Aorta (tissue), 5 donors: Measurements from ENCODE around the gene EIF2S3. TPM values are rescaled to one million over a fixed set of nuclear protein-coding genes. Genes with fewer than 3 reads are reported as not detected.

ENCODE experiments used
- ATAC-seq: fragments of 200-7000 bp; cut with Tn5 transposase; one replicate; pipeline ENCODE4 v1.9.1; 2022; ENCODE audit warnings: moderate library complexity; ENCODE audit not compliant: low FRiP score
- DNase-seq, 2 donors: peaks; one replicate each; pipeline ENCODE4 v3.0.0-alpha.2; 2020
- H3K27ac ChIP-seq, 2 donors: one replicate each; pipeline ENCODE4 v1.5.1; 2013; ENCODE audit warnings: low read length in 2 of 2, mild to moderate bottlenecking in 2 of 2, moderate library complexity in 2 of 2, control low read depth in 1 of 2, inconsistent platforms in 1 of 2, low read depth in 1 of 2
- H3K27me3 ChIP-seq, 2 donors: one replicate each; pipeline ENCODE4 v1.6.1; 2013; ENCODE audit warnings: control low read depth in 1 of 2, low read length in 1 of 2, mild to moderate bottlenecking in 1 of 2, moderate library complexity in 1 of 2; ENCODE audit not compliant: insufficient read depth in 2 of 2, control insufficient read depth in 1 of 2
- H3K36me3 ChIP-seq, 2 donors: one replicate each; pipeline ENCODE4 v1.6.1; 2013; ENCODE audit warnings: control low read depth in 1 of 2, low read length in 1 of 2, mild to moderate bottlenecking in 1 of 2; ENCODE audit not compliant: insufficient read depth in 2 of 2, control insufficient read depth in 1 of 2
- H3K4me1 ChIP-seq, 2 donors: one replicate each; pipeline ENCODE4 v1.6.1; 2013; ENCODE audit warnings: low read length in 2 of 2, control low read depth in 1 of 2, mild to moderate bottlenecking in 1 of 2, moderate library complexity in 1 of 2; ENCODE audit not compliant: insufficient read depth in 2 of 2, control insufficient read depth in 1 of 2
- H3K4me3 ChIP-seq, 2 donors: one replicate each; pipeline ENCODE4 v1.5.1; 2013; ENCODE audit warnings: low read length in 2 of 2, control low read depth in 1 of 2, mild to moderate bottlenecking in 1 of 2
- H3K9me3 ChIP-seq: one replicate; pipeline ENCODE4 v1.6.1; 2013; ENCODE audit warnings: mild to moderate bottlenecking, low read length; ENCODE audit not compliant: control insufficient read depth
- WGBS, 2 donors: extraction: QIAGEN DNeasy Blood & Tissue Kit; methylation state at CpG; one replicate each; pipeline ENCODE4 v1.1.7; 2013; 5-methylcytosine and 5-hydroxymethylcytosine counted together
- intact Hi-C, 2 donors: fragments of 100-400 bp; cut with DNase I; formaldehyde crosslinking; loops; one replicate each; pipeline versions ENCODE4 v1.14.2 to v1.15.0; 2022
- polyA plus RNA-seq, 2 donors: library from polyadenylated mRNA; stranded (reverse); fragments of 200-250 nt; gene quantifications; one replicate each; pipeline ENCODE4 v1.2.3, GENCODE V29; 2013
- total RNA-seq, 2 donors: library from RNA; stranded (reverse); fragmentation: NEBNext Ultra II Directional; extraction: Animal tissue kit (Norgen Biotek cat#: 25700); gene quantifications; one replicate each; pipeline ENCODE4 v1.2.1, GENCODE V29; 2021
- donor health status: healthy with polysubstance abuse.
- donor health status: Bipolar disorder and iron deficiency.
- donor health status: DM: no; HTN: no; CAD: no.
- donor health status: DM: no; HTN: no; CAD: no.
- donor health status: DM: yes; HTN: yes; CAD: no.

EIF2S3 gene
- total and polyA plus RNA-seq, 4 donors: 78.3 to 173 (median 125) TPM

DNA sequence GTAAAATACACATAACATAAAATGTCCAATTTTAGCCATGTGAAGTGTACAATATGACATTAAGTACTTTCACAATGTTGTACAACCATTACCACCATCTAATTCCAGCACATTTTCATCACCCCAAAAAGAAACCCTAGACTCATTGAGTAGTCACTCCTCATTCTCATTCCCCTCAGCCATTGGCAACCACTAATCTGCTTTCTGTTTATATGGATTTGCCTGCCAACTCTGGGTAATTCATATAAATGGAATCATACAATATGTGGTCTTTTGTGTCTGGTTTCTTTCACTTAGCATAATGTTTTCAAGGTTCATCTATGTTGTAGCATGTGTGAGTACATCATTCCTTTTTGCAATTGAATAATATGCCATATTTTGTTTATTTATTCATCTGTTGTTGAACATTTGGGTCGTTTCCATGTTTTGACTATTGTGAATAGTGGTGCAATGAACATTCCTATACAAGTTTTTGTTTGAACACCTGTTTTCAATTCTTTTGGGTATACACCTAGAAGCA lies 43.0 kb downstream of the EIF2S3 start:
- 12 to 33% methylated on average over 1 of the region's 1 CpG for WGBS, 2 donors
- Histone ChIP-seq H3K4me1 (no peaks in the 10 kb centered on the region), H3K27me3 (no peaks in the 10 kb centered on the region), H3K9me3 (no peaks in the 10 kb centered on the region), H3K36me3 (no peaks in the 10 kb centered on the region), H3K27ac (no peak overlapping the region), H3K4me3 (no peak overlapping the region)
- intact Hi-C loops: no loop called here
- DNase-seq (no peak), ATAC-seq (no peak)

DNA sequence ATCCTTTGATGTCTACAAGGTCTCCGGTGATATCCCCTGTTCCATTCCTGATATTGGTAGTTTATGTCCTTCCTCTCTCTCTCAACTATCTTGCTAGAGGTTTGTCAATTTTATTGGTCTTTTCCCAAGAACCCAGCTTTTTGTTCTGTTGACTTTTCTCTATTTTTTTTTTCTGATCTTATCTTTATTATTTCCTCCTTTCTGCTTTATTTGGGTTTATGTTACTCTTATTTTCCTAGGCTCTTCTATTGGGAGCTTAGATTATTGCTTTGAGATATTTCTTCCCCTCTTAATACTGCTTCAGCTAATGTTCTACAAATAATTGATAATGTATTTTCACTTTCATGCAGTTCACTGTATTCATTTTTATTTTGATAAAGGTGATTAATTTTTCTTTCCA lies 44.2 kb downstream of the EIF2S3 start:
- DNase-seq (no peak), ATAC-seq (no peak)
- no peak overlapping the region for H3K27ac ChIP-seq
- H3K27me3 ChIP-seq: no peaks in the 10 kb centered on the region
- H3K36me3 ChIP-seq: no peaks in the 10 kb centered on the region
- H3K4me3 ChIP-seq: no peak overlapping the region
- 84 to 92% methylated on average over 1 of the region's 1 CpG for WGBS, 2 donors
- no peaks in the 10 kb centered on the region for H3K9me3 ChIP-seq
- intact Hi-C loops: no loop called here
- H3K4me1 ChIP-seq: no peaks in the 10 kb centered on the region

DNA sequence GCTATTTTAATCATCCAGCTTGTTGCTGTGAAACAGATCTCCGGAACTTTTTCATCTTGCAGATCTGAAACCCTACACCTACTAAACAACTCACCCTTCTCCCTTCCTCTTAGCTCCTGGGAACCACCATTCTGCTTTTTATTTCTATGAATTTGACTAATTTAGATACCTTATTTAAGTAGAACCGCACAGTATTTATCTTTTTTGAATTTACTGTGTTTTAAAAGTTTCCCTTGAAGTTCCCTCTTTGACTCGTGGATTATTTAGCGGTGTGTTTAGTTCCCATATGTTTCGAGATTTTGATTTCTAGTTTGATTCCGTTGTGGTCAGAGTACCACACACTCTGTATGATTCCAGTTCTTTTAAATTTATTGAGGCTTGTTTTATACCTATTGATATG lies 44.6 kb downstream of the EIF2S3 start:
- H3K27ac ChIP-seq: no peak overlapping the region
- no peak for ATAC-seq
- H3K27me3 ChIP-seq: no peaks in the 10 kb centered on the region
- H3K4me1 ChIP-seq: no peaks in the 10 kb centered on the region
- no peaks in the 10 kb centered on the region for H3K36me3 ChIP-seq
- WGBS, 2 donors: 82 to 89% methylated on average over 6 of the region's 6 CpGs
- no peak for DNase-seq
- intact Hi-C loops: no loop called here
- H3K9me3 ChIP-seq: no peaks in the 10 kb centered on the region
- H3K4me3 ChIP-seq: no peak overlapping the region

DNA sequence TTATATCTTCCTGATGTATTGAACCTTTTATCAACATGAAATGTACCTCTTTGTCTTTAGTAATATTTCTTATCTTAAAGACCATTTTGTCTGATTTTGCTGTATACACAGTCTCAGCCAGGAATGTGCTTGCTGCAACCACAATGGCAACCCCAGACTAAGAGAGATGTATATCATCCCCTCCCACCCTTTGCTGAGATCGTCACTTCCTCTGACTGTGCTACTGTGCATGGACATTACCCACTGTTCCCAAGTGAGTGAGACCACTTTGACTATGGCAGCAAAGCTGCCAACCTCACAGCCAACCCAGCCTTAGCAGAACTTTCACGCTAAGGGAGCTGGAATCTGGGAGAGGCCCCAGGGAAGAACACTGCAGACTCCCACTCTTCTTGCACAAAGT lies 46.0 kb downstream of the EIF2S3 start:
- 65 to 72% methylated on average over 2 of the region's 2 CpGs for WGBS, 2 donors
- no peaks in the 10 kb centered on the region for H3K4me1 ChIP-seq
- no peaks in the 10 kb centered on the region for H3K36me3 ChIP-seq
- ATAC-seq: no peak
- no peak overlapping the region for H3K4me3 ChIP-seq
- no peaks in the 10 kb centered on the region for H3K27me3 ChIP-seq
- DNase-seq: no peak
- no peaks in the 10 kb centered on the region for H3K9me3 ChIP-seq
- H3K27ac ChIP-seq: no peak overlapping the region
- intact Hi-C loops: no loop called here

DNA sequence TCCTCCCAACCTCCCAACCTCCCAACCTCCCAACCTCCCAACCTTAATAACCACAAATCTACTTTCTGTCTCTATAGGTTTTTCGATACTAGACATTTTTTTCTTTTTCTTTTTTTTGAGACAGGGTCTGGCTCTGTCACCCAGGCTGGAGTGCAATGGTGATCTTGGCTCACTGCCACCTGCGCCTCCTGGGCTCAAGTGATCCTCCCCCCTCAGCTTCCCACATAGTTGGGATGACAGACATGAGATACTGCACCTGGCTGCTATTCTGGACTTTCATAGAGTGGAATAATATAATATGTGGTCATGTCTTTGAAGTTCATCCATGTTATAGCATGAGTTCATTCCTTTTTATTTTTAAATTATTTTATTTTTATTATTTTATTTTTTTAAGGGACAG lies 55.3 kb downstream of the EIF2S3 start:
- H3K9me3 ChIP-seq: no peaks in the 10 kb centered on the region
- no peak for DNase-seq
- WGBS, 2 donors: 48 to 51% methylated on average over 2 of the region's 2 CpGs

DNA sequence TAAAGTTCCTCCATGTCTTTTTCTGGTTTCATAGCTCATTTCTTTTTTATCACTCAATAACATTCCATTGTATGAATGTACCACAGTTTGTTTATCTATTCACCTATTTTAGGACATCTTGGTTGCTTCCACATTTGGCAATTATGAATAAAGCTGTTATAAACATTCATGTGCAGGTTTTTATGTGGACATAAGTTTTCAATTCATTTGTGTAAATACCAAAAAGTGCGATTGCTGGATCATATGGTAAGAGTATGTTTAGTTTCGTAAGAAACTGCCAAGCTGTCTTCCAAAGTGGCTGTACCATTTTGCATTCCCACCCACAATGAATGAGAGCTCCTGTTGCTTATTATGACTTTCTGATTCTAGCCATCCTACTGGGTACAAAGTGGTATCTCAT lies 58.4 kb downstream of the EIF2S3 start:
- DNase-seq (no peak), ATAC-seq (no peak)
- Histone ChIP-seq H3K4me3 (no peak overlapping the region), H3K27ac (no peak overlapping the region), H3K9me3 (no peaks in the 10 kb centered on the region), H3K36me3 (no peaks in the 10 kb centered on the region), H3K4me1 (no peaks in the 10 kb centered on the region), H3K27me3 (no peaks in the 10 kb centered on the region)
- WGBS, 2 donors: 64 to 66% methylated on average over 2 of the region's 2 CpGs
- intact Hi-C loops: no loop called here

More for the DNA sequence above, 55.3 kb downstream of the EIF2S3 start:
- Histone ChIP-seq H3K4me1 (no peaks in the 10 kb centered on the region), H3K27me3 (no peaks in the 10 kb centered on the region), H3K4me3 (no peak overlapping the region), H3K36me3 (no peaks in the 10 kb centered on the region), H3K27ac (no peak overlapping the region)
- no peak for ATAC-seq
- intact Hi-C loops: no loop called here

DNA sequence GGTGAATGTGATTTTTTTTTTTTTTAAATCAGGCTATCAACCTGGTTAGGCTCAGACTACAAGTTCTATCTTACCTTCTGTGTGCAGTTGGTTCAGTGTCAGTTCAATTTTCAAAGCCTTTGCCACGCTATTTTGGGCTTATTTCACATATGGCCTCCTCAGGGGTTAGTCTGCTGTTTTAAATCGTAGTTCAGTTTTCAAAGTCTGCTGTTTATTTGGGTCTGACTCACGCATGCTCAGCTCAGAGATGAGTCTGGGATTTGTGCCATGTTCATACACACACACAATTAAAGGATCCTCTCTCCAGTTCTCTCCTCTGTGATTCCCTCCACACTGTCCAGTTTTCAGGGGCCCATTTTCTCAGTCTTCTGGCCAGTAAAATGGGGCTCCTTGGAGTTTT lies 62.5 kb downstream of the EIF2S3 start:
- Histone ChIP-seq H3K27me3 (no peaks in the 10 kb centered on the region), H3K9me3 (no peaks in the 10 kb centered on the region), H3K4me3 (no peak overlapping the region), H3K36me3 (no peaks in the 10 kb centered on the region), H3K27ac (no peak overlapping the region), H3K4me1 (no peaks in the 10 kb centered on the region)
- ATAC-seq (peak; percentile 63), DNase-seq (no peak)
- WGBS, 2 donors: 5 to 13% methylated on average over 3 of the region's 3 CpGs
- intact Hi-C loops: no loop called here

DNA sequence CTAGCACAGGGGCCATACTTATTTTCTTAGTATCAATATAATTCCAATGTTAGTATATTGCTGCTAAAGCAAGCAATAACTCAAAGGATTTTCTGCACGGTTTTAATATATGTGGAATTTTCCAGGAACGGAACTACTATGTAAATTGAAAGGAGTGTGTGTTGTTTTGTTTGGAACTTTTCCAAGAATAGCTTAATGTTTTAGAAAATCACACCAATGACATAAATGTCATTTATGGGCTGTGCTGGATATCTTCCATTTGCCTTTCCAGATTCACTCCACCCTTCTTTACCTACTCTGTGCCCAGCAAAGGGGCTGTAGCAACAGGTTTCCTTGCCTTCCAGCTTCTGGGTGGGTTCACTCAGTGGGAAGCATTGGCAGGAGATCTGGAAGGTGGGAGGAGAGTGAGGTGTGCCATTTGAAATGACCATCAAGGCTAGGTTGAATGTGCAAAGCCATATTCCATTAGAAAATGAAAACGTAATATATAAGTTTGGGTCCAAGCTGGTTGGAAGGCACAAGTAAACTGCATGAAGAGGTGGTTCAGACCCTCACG lies 69.6 kb downstream of the EIF2S3 start:
- Histone ChIP-seq H3K4me3 (no peak overlapping the region), H3K9me3 (no peaks in the 10 kb centered on the region), H3K27me3 (no peaks in the 10 kb centered on the region), H3K27ac (no peak overlapping the region), H3K36me3 (no peaks in the 10 kb centered on the region), H3K4me1 (no peaks in the 10 kb centered on the region)
- intact Hi-C loops: no loop called here
- ATAC-seq (no peak), DNase-seq (no peak)
- WGBS, 2 donors: 40 to 42% methylated on average over 4 of the region's 4 CpGs

DNA sequence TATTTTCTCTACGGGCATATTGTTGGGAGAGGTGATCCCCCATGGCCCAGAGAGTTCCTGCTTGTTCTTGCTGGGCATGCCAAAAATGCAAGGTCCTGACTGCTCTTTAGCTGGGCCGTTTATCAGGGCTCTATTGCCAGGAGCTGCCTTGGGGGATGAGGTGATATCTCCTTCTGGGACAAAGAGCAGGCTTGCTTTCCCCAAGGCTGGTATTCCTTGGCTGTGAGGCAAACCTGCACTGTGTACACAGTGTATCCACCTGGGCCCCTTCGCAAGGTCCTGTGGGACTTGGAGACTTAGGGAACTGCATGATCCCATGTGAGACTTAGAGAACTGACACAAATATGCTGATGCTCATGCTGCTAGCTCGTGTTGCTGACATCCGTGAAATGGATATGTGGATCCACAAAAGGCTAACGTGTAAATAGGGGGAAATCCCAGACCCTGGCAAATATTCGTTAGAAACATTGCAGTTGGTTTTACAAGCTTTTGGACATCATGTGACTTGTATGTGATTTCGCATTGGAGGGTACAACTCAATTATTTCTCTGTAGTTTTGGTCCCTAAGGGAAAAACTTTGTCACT lies 70.4 kb downstream of the EIF2S3 start:
- H3K36me3 ChIP-seq: no peaks in the 10 kb centered on the region
- H3K27ac ChIP-seq: no peak overlapping the region
- no peaks in the 10 kb centered on the region for H3K9me3 ChIP-seq
- no peak for ATAC-seq
- no peak for DNase-seq
- no peaks in the 10 kb centered on the region for H3K27me3 ChIP-seq
- no peak overlapping the region for H3K4me3 ChIP-seq
- 67% methylated on average over 8 of the region's 8 CpGs for WGBS, 2 donors
- intact Hi-C loops: no loop called here
- no peaks in the 10 kb centered on the region for H3K4me1 ChIP-seq
